BE2C (cell line): ENCODE data around the gene GSDMA.

ENCODE experiments used
- DNase-seq: peaks from one replicate; pipeline ENCODE4 v3.0.0-alpha.2; 2020
- H3K27me3 ChIP-seq: fragments of 250-450 bp; sonication (Bioruptor Pico); 2 replicates; pipeline ENCODE4 v1.5.1; 2020; ENCODE audit warnings: mild to moderate bottlenecking
- H3K36me3 ChIP-seq: fragments of 250-450 bp; sonication (Bioruptor Pico); 2 replicates; pipeline ENCODE4 v1.5.1; 2020; ENCODE audit warnings: mild to moderate bottlenecking
- H3K4me1 ChIP-seq: fragments of 250-450 bp; sonication (Bioruptor Pico); 2 replicates; pipeline ENCODE4 v1.5.1; 2020
- H3K4me3 ChIP-seq: 2 replicates; pipeline ENCODE4 v1.5.1; 2011; ENCODE audit warnings: low read depth, low read length
- H3K9me3 ChIP-seq: fragments of 250-450 bp; sonication (Bioruptor Pico); 2 replicates; pipeline ENCODE4 v1.5.1; 2020
- TF ChIP-seq, protein P1 (sequence below): IDR thresholded peaks from 2 replicates; pipeline ENCODE4 v1.5.1; 2012; ENCODE audit warnings: mild to moderate bottlenecking, low read depth, low read length

GSDMA gene

DNA sequence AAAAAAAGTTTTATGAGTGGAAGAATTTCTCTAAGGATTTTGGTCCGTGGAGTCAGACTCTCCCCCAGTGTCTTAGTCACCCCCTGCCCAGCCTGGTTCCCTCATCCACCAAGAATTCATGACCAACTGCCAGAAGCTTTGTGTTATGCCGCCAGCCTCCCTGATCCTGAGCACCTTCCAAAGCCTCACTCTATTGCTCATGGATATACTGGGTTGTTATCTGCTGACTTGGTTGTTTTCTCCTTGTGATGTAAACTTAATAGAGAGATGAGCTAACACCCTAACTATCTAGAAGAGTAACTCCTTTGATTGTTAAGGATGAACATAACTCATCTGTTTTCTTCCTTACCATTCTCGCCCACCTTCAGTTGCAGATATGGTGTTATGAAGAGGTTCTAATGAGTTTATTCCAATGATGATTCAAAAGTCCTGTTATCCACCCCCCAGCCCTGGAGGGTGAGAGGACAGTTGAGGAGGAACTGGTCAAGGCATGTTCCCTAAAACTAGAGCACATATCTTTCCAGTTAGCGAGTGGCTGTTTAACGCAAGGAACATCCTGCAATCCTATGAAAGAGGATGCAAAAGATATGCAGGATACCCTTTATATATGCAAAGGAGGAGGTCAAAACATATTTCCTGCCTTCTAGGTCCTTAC lies 16.3 kb downstream of the GSDMA start:
- Histone ChIP-seq H3K9me3 (no peaks in the 10 kb centered on the region), H3K4me1 (no peaks in the 10 kb centered on the region), H3K27me3 (peaks cover 20% of the 10 kb centered on the region), H3K36me3 (peaks cover 13% of the 10 kb centered on the region), H3K4me3 (no peak overlapping the region)
- TF ChIP-seq, protein P1, sequence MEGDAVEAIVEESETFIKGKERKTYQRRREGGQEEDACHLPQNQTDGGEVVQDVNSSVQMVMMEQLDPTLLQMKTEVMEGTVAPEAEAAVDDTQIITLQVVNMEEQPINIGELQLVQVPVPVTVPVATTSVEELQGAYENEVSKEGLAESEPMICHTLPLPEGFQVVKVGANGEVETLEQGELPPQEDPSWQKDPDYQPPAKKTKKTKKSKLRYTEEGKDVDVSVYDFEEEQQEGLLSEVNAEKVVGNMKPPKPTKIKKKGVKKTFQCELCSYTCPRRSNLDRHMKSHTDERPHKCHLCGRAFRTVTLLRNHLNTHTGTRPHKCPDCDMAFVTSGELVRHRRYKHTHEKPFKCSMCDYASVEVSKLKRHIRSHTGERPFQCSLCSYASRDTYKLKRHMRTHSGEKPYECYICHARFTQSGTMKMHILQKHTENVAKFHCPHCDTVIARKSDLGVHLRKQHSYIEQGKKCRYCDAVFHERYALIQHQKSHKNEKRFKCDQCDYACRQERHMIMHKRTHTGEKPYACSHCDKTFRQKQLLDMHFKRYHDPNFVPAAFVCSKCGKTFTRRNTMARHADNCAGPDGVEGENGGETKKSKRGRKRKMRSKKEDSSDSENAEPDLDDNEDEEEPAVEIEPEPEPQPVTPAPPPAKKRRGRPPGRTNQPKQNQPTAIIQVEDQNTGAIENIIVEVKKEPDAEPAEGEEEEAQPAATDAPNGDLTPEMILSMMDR: no peak
- DNase-seq: no peak

DNA sequence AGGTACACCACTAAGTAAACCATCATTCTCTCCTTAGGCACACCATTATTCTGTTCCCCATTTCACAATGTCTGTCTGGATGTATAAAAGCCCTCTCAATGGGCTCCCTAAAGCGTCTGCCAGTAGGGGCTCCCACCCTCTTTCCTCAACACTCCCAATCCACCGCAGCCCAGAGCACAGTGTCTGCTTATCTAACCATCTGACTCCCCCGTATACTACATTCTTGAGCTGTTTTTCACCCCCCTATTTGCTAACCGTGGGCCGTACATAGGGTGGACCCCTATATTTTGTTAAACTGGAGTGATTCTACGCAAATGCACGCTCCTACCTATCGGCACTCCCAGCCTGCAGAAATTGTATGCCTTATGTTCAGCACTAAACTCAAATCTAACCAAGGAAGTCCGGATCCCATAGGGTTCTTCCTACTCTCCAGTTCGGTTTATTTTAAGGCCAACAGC lies 17.1 kb downstream of the GSDMA start:
- TF ChIP-seq, protein P1: peak; percentile 38; the same call in 1 of the 2 replicates
- H3K36me3 ChIP-seq: peaks cover 21% of the 10 kb centered on the region
- H3K9me3 ChIP-seq: no peaks in the 10 kb centered on the region
- H3K4me3 ChIP-seq: peak overlapping the region; percentile 100
- H3K4me1 ChIP-seq: no peaks in the 10 kb centered on the region
- peaks cover 12% of the 10 kb centered on the region for H3K27me3 ChIP-seq
- DNase-seq: peak; percentile 38

DNA sequence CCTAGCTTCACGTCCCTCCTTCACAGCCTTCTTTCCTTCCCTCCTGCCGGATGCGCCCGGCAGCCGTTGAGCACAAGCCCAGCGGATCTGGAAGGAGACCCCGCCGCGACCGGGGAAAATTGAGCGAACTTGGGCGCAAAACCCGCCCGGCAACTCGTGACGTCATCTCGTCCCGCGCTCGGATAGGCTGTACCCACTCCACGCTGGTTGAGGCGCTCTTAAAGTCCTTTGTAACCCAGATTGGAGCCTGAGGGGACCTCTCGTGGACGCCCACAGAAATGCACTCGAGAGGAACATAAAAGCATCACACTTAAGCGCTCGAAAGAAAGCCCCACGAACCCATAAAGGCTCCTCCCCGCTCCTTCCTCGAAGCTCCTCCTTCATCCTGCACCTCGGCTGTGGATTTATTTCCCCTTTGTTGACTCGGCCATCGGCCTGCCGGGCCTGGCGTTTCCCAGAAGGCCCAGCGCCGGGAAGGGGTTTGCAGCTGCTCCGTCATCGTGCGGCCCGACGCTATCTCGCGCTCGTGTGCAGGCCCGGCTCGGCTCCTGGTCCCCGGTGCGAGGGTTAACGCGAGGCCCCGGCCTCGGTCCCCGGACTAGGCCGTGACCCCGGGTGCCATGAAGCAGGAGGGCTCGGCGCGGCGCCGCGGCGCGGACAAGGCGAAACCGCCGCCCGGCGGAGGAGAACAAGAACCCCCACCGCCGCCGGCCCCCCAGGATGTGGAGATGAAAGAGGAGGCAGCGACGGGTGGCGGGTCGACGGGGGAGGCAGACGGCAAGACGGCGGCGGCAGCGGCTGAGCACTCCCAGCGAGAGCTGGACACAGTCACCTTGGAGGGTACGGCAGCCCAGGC lies 17.8 kb downstream of the GSDMA start, which contains the start of gene PSMD3:
PSMD3 (plus strand) TSS at position 457 of the 856 bp plus-strand sequence; CDS start at position 621, 164 bp downstream.
- peaks cover 28% of the 10 kb centered on the region for H3K36me3 ChIP-seq
- TF ChIP-seq, protein P1: peak; percentile 79
- H3K27me3 ChIP-seq: peaks cover 6% of the 10 kb centered on the region
- H3K4me1 ChIP-seq: no peaks in the 10 kb centered on the region
- H3K4me3 ChIP-seq: peak within 1 kb of the TSS; percentile 100
- peak; percentile 98 for DNase-seq
- H3K9me3 ChIP-seq: no peaks in the 10 kb centered on the region

DNA sequence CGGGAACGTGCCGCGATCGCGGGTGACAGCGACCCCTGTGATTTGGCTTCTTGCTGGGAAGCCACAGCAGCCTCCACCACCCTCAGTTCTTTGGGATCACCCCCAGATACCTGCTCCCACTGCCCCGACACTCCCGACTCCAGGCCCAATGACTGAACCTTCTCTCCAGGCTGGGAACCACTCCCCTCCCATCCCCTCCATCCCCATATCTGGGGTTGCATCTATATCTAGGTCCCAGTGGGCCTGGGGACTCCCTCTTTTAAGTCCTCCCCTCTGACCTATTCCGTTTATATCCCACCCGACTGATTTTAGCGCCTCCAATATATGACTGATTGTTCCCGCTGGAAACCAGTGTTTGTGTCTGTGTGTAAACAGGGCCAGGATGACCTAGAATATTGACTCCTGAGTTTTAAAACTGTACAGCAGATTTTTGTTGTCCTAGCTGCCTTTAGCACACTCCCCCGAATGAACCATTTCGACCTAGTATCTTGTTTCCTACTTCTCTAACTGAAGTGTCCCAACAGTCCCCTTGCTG lies 18.5 kb downstream of the GSDMA start:
- no peaks in the 10 kb centered on the region for H3K9me3 ChIP-seq
- 0 out of 2 replicates have a peak, but pooled peaks cover 3% of the 10 kb centered on the region for H3K27me3 ChIP-seq
- peaks cover 35% of the 10 kb centered on the region for H3K36me3 ChIP-seq

DNA sequence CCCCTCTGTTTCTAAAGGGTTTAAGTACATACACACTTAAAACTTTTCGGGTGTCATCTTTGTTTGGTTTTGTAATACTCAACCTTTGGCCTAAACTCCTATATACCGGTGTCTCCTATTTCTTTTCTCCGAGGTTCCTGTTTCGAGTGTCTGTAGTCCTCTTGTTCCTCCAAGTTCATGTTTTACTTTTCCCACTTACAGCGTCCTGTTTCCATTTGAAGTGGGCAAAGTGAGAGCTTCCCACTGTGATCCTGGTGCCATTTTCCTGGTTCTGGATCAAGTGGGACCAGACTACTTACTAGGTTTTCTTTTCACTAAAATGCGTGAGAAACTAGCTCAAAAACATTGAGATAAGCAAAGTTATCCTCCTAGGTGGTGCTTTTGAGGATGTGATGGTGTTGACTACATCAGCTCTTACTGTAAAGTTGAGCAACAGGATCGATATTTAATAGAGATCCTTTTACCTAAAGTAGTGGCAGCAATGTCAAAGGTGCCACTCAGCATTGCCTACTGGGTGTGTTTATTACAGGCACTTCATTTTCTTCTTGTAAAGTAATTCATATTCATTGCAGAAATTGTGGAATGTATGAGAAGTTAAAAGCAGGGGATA lies 19.1 kb downstream of the GSDMA start:
- H3K4me1 ChIP-seq: no peaks in the 10 kb centered on the region
- TF ChIP-seq, protein P1: no peak
- no peaks in the 10 kb centered on the region for H3K9me3 ChIP-seq
- H3K4me3 ChIP-seq: peak overlapping the region; percentile 100
- DNase-seq: no peak
- H3K27me3 ChIP-seq: 0 out of 2 replicates have a peak, but pooled peaks cover 3% of the 10 kb centered on the region
- peaks cover 41% of the 10 kb centered on the region for H3K36me3 ChIP-seq

More for the DNA sequence above, 18.5 kb downstream of the GSDMA start:
- no peak for DNase-seq
- TF ChIP-seq, protein P1: peak; percentile 9; the same call in 1 of the 2 replicates
- no peaks in the 10 kb centered on the region for H3K4me1 ChIP-seq
- H3K4me3 ChIP-seq: peak overlapping the region; percentile 100
